Activated T-helper 2 cell treated with anti-CD3 and anti-CD28 coated beads, Interferon-gamma antibody, Interleukin-2, Interleukin-4, amounts not matched to agents 10 μg/mL and 5 μg/mL and 100 μg/mL, durations not matched to agents 14 hours and 24 hours and 36 hours (primary cell): Measurements from ENCODE around the gene CD101. TPM values are rescaled to one million over a fixed set of nuclear protein-coding genes. Genes with fewer than 3 reads are reported as not detected.

Experiments used
- DNase-seq: peaks from one replicate; pipeline ENCODE4 v3.0.0; 2021; ENCODE audit warnings: low spot score
- H3K27ac Mint-ChIP-seq: one replicate; pipeline ENCODE4 v1.8.0; 2021; ENCODE audit warnings: mixed read lengths
- H3K27me3 Mint-ChIP-seq: one replicate; pipeline ENCODE4 v1.8.0; 2021; ENCODE audit warnings: low read depth, mixed read lengths
- H3K36me3 Mint-ChIP-seq: one replicate; pipeline ENCODE4 v1.8.0; 2021; ENCODE audit warnings: low read depth, mixed read lengths
- H3K4me1 Mint-ChIP-seq: one replicate; pipeline ENCODE4 v1.8.0; 2021; ENCODE audit warnings: low read depth, mixed read lengths
- H3K4me3 Mint-ChIP-seq: one replicate; pipeline ENCODE4 v1.8.0; 2021; ENCODE audit warnings: low read depth, mild to moderate bottlenecking, moderate library complexity, mixed read lengths
- H3K9me3 Mint-ChIP-seq: one replicate; pipeline ENCODE4 v1.8.0; 2021; ENCODE audit warnings: mixed read lengths
- intact Hi-C: fragments of 100-400 bp; cut with micrococcal nuclease; formaldehyde crosslinking; loops from one replicate; pipeline ENCODE4 v1.15.1; 2023
- total RNA-seq: library from RNA; stranded (reverse); gene quantifications from 2 replicates; pipeline ENCODE4 v1.2.3, GENCODE V29; 2022

CD101 gene, protein sequence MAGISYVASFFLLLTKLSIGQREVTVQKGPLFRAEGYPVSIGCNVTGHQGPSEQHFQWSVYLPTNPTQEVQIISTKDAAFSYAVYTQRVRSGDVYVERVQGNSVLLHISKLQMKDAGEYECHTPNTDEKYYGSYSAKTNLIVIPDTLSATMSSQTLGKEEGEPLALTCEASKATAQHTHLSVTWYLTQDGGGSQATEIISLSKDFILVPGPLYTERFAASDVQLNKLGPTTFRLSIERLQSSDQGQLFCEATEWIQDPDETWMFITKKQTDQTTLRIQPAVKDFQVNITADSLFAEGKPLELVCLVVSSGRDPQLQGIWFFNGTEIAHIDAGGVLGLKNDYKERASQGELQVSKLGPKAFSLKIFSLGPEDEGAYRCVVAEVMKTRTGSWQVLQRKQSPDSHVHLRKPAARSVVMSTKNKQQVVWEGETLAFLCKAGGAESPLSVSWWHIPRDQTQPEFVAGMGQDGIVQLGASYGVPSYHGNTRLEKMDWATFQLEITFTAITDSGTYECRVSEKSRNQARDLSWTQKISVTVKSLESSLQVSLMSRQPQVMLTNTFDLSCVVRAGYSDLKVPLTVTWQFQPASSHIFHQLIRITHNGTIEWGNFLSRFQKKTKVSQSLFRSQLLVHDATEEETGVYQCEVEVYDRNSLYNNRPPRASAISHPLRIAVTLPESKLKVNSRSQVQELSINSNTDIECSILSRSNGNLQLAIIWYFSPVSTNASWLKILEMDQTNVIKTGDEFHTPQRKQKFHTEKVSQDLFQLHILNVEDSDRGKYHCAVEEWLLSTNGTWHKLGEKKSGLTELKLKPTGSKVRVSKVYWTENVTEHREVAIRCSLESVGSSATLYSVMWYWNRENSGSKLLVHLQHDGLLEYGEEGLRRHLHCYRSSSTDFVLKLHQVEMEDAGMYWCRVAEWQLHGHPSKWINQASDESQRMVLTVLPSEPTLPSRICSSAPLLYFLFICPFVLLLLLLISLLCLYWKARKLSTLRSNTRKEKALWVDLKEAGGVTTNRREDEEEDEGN
- total RNA-seq: 0.18 and 0.25 TPM in 2 replicates

DNA sequence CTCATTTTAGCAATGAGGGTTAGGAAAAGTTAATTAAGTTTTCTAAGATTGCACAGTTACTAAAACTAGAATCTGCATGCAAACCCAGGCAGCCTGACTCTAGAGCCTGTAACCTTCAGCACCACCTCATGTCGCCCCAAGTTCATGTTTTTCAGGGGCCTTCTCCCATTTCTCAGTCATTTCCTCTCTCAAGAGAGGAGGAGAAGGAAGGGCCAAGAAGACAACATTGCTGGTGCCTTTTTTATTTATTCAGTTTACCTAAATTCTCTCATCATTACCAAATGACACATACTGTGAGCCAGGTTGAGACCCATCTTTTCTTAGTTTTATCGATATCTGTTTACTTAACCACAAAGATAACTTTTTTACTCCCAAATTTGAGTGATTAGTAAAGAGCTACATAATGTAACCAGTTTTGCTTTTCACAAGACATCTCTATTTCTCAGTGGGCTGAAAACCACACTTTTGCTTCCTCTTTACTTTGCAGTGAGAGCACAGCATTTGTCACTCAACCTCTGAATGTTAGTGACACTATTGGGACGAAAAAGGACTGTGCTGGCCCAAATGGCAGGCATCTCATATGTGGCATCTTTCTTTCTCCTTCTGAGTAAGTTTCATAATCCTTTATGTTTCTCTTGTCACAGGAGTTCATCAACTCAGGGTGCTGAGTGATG lies at the start of gene CD101:
TSS of gene CD101 (plus strand) at position 507 of the 674 bp plus-strand sequence. CDS start at position 565, 58 bp downstream.
- peak within 1 kb of the TSS; percentile 31 for H3K4me3 Mint-ChIP-seq
- DNase-seq: no peak

DNA sequence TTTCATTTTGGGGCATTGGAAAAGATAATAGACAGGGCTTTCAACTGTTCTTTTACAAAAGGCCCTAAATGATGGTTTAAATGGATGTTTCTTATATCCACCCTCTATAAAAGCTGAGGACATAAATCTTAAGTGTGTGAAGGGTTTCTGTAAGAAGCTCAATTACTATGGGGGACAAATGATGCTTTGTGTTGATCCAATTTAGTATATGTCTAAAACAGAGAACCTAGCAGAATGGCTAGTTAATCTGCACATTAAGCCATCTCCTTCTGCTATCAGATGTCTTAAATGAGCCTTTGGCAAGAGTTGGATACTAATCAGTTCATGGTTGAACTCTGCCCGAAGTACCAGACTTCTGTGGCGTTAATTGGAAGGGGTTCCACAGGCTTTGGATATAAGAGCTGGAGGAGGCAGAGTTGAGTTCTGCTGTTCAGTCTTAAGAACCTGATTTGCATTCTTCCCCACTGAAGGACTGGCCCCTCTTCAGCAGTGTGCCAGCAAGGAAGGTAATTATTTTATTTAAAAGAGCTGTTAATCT lies 48.8 kb upstream of the CD101 start:
- no peak overlapping the region for H3K27ac Mint-ChIP-seq
- H3K36me3 Mint-ChIP-seq: no peaks in the 10 kb centered on the region
- peaks cover 3% of the 10 kb centered on the region for H3K4me1 Mint-ChIP-seq
- DNase-seq: no peak
- H3K4me3 Mint-ChIP-seq: no peak overlapping the region
- no peaks in the 10 kb centered on the region for H3K27me3 Mint-ChIP-seq
- intact Hi-C loops: no loop called here
- H3K9me3 Mint-ChIP-seq: no peaks in the 10 kb centered on the region

More for the DNA sequence above, at the start of gene CD101:
- Mint-ChIP-seq H3K4me1 (peaks cover 37% of the 10 kb centered on the region), H3K27me3 (peaks cover 9% of the 10 kb centered on the region), H3K27ac (peak within 1 kb of the TSS; percentile 46), H3K9me3 (peaks cover 6% of the 10 kb centered on the region), H3K36me3 (peaks cover 3% of the 10 kb centered on the region)
- intact Hi-C loops: loop anchor here (1.0 to 5.0 kb wide), 7 partner anchors 15 to 624 kb away; partner anchors contain the start of gene TTF2

DNA sequence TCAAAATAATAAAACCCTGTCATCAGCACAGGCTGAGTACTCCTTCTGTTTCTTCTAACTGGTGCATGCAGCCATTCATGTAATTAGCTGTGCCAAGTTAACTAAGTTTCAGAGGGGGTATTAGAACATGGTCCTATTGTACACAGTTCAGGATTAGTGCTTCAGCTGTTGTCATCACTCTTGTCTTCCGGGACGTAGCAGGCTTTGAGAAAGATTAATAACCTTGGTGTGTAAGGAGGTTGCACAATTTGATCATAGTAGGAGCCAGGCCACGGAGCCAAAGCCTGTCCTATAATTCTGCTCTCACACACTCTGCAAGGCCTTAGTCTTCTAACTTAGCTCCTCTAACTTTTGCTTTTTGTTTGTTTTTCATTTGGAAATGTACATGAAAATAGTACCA lies 47.1 kb upstream of the CD101 start:
- Mint-ChIP-seq H3K9me3 (no peaks in the 10 kb centered on the region), H3K4me3 (no peak overlapping the region), H3K36me3 (no peaks in the 10 kb centered on the region), H3K27ac (no peak overlapping the region), H3K27me3 (no peaks in the 10 kb centered on the region), H3K4me1 (peaks cover 3% of the 10 kb centered on the region)
- no peak for DNase-seq
- intact Hi-C loops: no loop called here

DNA sequence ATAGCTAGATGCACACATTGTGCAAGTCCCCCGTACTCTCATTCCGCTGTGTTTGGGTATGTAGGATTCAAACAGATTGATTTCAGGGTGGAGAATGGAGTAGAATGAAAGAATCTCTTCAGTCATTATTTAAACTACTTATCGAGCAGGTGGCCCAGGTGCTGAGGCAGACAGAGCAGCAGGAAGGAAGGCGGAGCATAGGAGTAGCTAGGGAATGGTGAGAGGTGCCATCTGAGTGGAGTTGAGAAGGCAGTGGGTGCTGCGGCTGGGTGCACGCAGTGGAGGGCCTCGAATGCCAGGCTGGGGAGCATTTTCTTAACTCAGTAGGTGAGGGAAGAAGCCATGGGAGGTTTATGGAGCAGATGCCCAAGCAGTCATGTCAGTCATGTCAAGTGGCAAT lies 45.2 kb upstream of the CD101 start:
- H3K4me1 Mint-ChIP-seq: no peaks in the 10 kb centered on the region
- no peaks in the 10 kb centered on the region for H3K36me3 Mint-ChIP-seq
- intact Hi-C loops: no loop called here
- DNase-seq: no peak
- no peak overlapping the region for H3K27ac Mint-ChIP-seq
- H3K9me3 Mint-ChIP-seq: no peaks in the 10 kb centered on the region
- no peak overlapping the region for H3K4me3 Mint-ChIP-seq
- no peaks in the 10 kb centered on the region for H3K27me3 Mint-ChIP-seq

DNA sequence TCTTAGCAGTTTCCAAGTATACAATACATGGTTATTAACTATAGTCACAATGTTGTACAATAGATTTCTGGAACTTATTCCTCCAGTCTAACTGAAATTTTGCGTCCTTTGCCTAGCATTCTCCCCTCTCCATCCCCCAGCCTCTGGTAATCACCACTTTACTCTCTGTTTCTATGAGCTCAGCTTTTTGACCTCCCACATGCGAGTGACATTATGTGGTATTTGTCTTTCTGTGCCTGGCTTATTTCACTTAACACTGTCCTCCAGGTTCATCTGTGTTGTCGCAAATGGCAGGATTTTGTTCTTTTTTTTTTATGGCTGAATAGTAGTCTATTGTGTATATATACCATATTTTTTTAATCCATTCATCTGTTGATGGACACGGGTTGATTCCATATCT lies 43.9 kb upstream of the CD101 start:
- intact Hi-C loops: no loop called here
- DNase-seq: no peak
- H3K4me1 Mint-ChIP-seq: no peaks in the 10 kb centered on the region
- H3K27ac Mint-ChIP-seq: no peak overlapping the region
- H3K36me3 Mint-ChIP-seq: no peaks in the 10 kb centered on the region
- no peak overlapping the region for H3K4me3 Mint-ChIP-seq
- no peaks in the 10 kb centered on the region for H3K27me3 Mint-ChIP-seq
- no peaks in the 10 kb centered on the region for H3K9me3 Mint-ChIP-seq

DNA sequence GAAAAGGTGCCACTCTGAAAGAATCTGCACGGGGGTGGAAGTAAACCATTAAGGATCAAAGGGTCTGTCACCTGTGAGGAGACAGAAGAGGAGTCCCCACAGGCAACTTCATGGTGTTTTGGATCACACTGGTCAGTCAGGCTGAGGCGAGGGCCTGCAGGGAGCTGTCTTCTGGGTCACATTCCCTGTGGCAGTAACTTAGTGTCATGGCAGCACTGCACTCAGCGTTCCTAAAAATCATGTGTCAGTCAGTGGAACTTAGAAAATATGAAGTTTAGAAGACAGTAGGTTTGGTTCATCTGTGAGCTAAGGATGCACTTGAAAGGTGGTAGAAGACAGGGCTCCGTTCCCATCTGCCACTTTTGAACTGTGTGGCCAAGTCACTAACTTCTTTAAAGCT lies 43.5 kb upstream of the CD101 start:
- intact Hi-C loops: no loop called here
- no peaks in the 10 kb centered on the region for H3K4me1 Mint-ChIP-seq
- H3K9me3 Mint-ChIP-seq: no peaks in the 10 kb centered on the region
- no peak for DNase-seq
- H3K27ac Mint-ChIP-seq: no peak overlapping the region
- no peaks in the 10 kb centered on the region for H3K27me3 Mint-ChIP-seq
- H3K4me3 Mint-ChIP-seq: no peak overlapping the region
- no peaks in the 10 kb centered on the region for H3K36me3 Mint-ChIP-seq

DNA sequence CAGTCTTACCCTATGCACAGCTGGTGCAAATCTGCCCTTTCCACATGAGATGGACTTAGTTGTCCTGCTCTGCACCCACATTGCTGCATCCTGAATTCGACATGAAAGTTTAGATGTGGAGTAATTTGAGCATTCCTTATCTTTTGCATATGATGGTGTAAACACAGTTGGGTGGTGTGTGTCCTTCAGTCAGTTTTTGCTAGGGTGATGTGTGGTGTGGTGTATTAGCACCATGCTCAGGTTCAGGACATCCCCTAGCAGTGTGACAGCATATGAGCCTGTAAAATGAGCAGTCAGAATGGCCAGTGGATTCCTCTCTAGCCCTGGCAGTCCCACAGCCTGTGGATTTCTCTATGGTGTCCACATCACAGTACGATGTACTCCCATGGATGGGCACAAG lies 42.6 kb upstream of the CD101 start:
- no peak overlapping the region for H3K27ac Mint-ChIP-seq
- H3K27me3 Mint-ChIP-seq: no peaks in the 10 kb centered on the region
- H3K4me3 Mint-ChIP-seq: no peak overlapping the region

DNA sequence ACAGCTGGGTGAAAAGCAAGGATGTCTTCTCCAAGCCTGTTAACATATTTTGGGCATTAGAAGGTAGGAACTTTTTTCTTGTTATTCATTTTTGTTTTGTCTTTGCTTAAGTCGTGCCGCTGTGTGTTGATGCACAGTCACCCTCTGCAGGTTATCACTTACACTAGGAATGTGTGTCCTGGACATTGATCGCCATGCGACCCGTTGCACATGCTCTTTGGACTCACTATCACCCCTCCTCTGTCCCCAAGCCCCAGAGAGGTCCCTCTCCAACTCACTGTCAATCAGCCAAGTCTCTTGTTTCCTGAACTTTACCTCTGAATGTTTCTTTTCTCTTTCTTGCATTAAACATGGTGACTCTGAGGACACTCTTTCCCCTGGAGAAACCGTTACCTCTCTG lies 40.0 kb upstream of the CD101 start:
- H3K4me1 Mint-ChIP-seq: no peaks in the 10 kb centered on the region

More for the DNA sequence above, 42.6 kb upstream of the CD101 start:
- no peak for DNase-seq
- H3K4me1 Mint-ChIP-seq: no peaks in the 10 kb centered on the region
- no peaks in the 10 kb centered on the region for H3K36me3 Mint-ChIP-seq
- no peaks in the 10 kb centered on the region for H3K9me3 Mint-ChIP-seq
- intact Hi-C loops: no loop called here

DNA sequence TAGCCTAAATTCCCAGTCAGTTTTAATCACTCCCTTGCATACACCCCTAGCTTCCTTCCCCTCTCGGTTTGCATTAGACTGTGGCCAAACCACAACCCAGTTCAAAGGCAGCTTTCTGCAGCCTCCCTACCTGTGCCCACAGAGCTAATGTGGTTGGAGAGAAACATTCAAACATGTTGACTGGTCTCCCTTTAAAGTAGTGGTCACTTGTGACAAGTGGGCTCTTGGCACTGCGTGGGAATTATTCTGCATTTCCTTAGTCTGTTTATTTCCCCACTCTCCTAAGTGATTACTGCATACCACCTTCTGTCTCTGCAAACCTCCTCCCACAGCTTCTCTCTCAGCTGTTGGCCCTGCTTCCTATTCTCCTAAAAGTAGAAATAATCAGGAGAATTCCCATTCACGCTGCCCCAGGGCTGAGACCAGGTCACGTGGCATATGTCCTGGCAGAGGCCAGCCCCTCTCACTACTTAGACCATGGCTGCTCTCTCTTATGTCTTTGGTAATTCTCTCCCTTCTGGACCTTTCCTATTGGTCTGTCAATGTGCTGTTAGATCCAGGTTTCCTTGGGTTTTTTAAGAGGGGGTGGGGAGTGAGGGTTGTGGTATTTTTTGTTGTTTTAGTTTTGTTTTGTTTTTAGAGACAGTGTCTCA lies 38.4 kb upstream of the CD101 start:
- no peaks in the 10 kb centered on the region for H3K27me3 Mint-ChIP-seq
- H3K4me1 Mint-ChIP-seq: peaks cover 2% of the 10 kb centered on the region
- no peaks in the 10 kb centered on the region for H3K9me3 Mint-ChIP-seq
- H3K36me3 Mint-ChIP-seq: no peaks in the 10 kb centered on the region
- intact Hi-C loops: no loop called here
- DNase-seq: no peak
- no peak overlapping the region for H3K27ac Mint-ChIP-seq
- no peak overlapping the region for H3K4me3 Mint-ChIP-seq

More for the DNA sequence above, 40.0 kb upstream of the CD101 start:
- intact Hi-C loops: no loop called here
- H3K36me3 Mint-ChIP-seq: no peaks in the 10 kb centered on the region
- H3K27ac Mint-ChIP-seq: no peak overlapping the region
- no peaks in the 10 kb centered on the region for H3K9me3 Mint-ChIP-seq
- DNase-seq: no peak
- H3K4me3 Mint-ChIP-seq: no peak overlapping the region
- no peaks in the 10 kb centered on the region for H3K27me3 Mint-ChIP-seq

DNA sequence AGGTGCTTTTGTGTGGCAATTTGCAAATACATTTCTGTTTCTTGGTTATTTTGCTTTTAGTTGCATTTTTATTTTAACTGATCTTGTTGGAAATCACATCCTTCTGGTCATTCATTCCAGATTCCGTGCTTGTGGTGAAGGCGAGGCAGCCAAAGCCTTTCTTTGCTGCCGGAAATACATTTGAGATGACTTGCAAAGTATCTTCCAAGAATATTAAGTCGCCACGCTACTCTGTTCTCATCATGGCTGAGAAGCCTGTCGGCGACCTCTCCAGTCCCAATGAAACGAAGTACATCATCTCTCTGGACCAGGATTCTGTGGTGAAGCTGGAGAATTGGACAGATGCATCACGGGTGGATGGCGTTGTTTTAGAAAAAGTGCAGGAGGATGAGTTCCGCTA lies 34.8 kb upstream of the CD101 start:
- Mint-ChIP-seq H3K27ac (no peak overlapping the region), H3K4me3 (no peak overlapping the region), H3K4me1 (peaks cover 2% of the 10 kb centered on the region), H3K36me3 (no peaks in the 10 kb centered on the region), H3K27me3 (no peaks in the 10 kb centered on the region), H3K9me3 (no peaks in the 10 kb centered on the region)
- DNase-seq: no peak
- intact Hi-C loops: no loop called here

DNA sequence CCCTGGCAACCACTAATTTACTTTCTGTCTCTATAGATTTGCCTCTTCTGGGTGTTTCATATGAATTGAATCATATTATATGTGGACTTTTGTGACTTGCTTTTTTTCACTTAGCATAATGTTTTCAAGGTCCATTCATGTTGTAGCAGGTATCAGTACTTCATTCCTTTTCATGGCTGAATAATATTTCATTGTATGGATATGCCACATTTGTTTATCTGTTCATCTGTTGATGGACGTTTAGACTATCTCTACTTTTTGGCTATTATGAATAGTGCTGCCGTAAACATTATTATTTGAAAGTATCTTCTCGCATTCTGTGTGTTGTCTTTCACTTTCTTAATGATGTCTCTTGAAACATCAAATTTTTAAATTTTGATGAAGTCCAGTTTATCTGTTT lies 32.8 kb upstream of the CD101 start:
- no peak for DNase-seq
- H3K4me1 Mint-ChIP-seq: peaks cover 2% of the 10 kb centered on the region

More for the DNA sequence above, 32.8 kb upstream of the CD101 start:
- intact Hi-C loops: no loop called here
- no peaks in the 10 kb centered on the region for H3K36me3 Mint-ChIP-seq
- no peak overlapping the region for H3K27ac Mint-ChIP-seq
- H3K27me3 Mint-ChIP-seq: no peaks in the 10 kb centered on the region
- H3K9me3 Mint-ChIP-seq: no peaks in the 10 kb centered on the region
- H3K4me3 Mint-ChIP-seq: no peak overlapping the region
